ENCODE data around the gene ASB18.
"Not testable (repeated sequence)": the region's sequence is repeated elsewhere in the genome, so short reads cannot be mapped to it uniquely, and the experiment has no call there.

Gene ASB18

GRCh38 chr2:236284208-236284607 lies 20.0 kb upstream of the ASB18 start:
- DNase-seq: no peak

- no peak for DNase-seq
Measured at GRCh38 chr2:236282406-236282805, 18.2 kb upstream of the ASB18 start.

- DNase-seq: no peak
Measured at GRCh38 chr2:236281423-236281822, 17.2 kb upstream of the ASB18 start.

DNA sequence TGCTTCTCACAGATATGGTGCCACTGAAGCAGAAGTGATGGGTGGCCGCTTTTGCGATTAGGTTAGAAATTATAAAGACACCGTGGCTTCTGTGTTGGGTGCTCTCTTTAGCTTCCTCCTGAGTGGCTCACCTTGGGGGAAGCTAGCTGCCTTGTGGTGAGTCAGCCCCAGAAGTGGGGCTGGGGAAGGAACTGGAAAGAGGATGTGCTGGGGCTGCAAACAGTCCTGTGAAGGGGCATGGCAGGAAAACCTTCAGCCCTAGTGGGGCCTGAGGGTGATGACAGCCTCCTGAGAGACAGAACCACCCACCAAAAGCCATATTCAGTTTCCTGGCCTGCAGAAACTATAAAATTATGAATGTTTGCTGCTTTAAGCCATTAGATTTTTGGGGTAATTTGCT lies 8.9 kb upstream of the ASB18 start:
- DNase-seq: no peak

- DNase-seq: no peak
Measured at GRCh38 chr2:236271851-236272250, 7.6 kb upstream of the ASB18 start.

GRCh38 chr2:236269876-236270275 lies 5.7 kb upstream of the ASB18 start:
- DNase-seq: not testable (repeated sequence)

DNA sequence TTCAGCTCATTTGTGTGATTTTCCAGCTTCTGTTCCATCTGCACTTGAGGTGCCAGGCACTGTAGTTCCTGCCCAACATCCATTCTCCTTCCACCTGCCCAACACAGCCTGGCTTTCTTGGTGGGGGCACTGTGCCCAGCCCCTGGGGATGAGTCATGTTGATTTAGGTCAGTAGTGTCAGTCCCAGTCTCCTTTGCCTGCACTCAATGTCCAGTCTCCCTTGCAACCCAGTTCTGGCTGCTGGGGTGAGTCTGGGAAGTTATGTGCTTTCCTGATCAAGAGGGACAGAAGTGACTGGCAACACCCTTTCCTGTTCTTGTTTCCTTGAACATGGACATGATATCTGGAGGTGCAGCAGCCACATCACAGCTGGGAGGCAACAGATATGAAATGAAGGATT lies 1.5 kb upstream of the ASB18 start:
- no peak for DNase-seq

GRCh38 chr2:236262238-236262637 lies 2.0 kb downstream of the ASB18 start:
- no peak for DNase-seq

- no peak for DNase-seq
Measured at GRCh38 chr2:236261452-236261851, 2.8 kb downstream of the ASB18 start.

- DNase-seq: no peak
Measured at GRCh38 chr2:236259371-236259770, 4.8 kb downstream of the ASB18 start.

GRCh38 chr2:236257575-236257974 lies 6.6 kb downstream of the ASB18 start:
- DNase-seq: no peak

- DNase-seq: no peak
Measured at GRCh38 chr2:236257136-236257535, 7.1 kb downstream of the ASB18 start.

GRCh38 chr2:236256366-236256985 lies 7.7 kb downstream of the ASB18 start:
- no peak for DNase-seq

DNA sequence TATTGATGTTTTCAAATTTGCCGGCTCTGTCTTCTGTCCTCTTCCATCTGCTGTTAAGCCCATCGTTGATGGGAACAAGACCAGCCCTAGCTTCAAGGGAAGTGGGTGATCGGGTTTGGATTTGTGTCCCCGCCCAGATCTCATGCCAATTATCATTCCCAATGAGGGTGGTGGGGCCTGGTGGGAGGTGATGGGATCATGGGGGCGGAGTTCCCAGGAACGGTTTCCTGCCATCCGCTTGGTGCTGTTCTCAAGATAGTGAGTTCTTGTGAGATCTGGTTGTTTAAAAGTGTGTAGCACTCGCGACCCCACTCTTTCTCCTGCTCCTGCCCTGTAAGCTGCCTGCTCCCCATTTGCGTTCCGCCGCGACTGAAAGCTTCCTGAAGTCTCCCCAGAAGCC lies 9.5 kb downstream of the ASB18 start:
- DNase-seq: no peak

GRCh38 chr2:236254001-236254400 lies 10.2 kb downstream of the ASB18 start:
- DNase-seq: no peak

DNA sequence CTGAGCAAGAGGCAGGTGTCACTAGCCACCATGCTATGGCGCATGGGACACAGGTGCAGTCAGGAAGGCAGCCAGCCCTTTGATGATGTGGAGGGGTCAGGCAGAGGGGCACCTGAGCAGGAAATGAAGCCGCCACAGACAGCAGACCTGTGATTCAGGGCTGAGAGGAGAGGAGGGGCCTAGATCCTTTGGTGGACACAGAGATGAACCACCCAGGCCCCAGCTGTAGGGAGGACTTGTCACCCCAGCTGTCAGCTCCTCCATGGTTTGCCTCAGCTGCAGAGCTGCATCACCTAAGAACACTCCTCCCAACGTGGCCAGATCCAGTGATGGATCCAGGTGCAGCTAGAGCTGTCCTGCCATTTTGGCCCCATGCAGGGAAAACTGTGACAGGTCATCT lies 11.6 kb downstream of the ASB18 start:
- no peak for DNase-seq

DNA sequence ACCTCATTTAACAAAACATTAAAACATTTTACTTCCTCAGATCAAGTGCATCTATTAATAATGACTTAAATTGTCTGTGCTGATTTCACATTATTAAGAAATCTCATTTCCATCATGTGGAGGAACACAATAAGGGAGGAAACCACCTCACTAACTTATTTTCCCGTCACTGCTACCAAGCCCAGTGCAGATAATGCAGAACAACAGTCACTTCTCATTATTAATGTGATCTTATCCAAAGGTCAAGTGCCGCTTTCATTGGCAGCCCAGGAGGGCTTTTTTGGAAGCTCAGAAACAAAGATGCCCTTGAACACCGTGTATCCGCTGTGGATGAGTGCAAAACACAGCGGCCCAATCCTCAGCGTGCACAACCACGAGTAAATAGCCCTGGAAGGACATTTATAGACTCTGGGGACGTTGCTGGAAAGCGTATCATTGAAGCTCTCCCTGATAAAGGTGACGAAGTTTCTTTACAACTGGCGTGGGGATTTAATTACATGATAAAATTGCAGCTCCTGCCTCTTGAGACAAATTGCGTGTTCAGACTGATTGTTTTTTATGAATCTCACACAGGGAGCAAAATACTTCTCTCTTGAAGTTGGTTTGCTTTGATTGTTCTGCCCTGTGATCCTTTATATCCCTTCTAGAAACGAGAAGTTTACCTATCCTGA lies 13.2 kb downstream of the ASB18 start:
- DNase-seq: no peak

- no peak for DNase-seq
Measured at GRCh38 chr2:236250286-236250685, 13.9 kb downstream of the ASB18 start.

GRCh38 chr2:236249066-236249465 lies 15.1 kb downstream of the ASB18 start:
- DNase-seq: no peak

- no peak for DNase-seq
Measured at GRCh38 chr2:236246711-236247246, 17.4 kb downstream of the ASB18 start.

- no peak for DNase-seq
Measured at GRCh38 chr2:236244256-236244655, 19.9 kb downstream of the ASB18 start.

DNA sequence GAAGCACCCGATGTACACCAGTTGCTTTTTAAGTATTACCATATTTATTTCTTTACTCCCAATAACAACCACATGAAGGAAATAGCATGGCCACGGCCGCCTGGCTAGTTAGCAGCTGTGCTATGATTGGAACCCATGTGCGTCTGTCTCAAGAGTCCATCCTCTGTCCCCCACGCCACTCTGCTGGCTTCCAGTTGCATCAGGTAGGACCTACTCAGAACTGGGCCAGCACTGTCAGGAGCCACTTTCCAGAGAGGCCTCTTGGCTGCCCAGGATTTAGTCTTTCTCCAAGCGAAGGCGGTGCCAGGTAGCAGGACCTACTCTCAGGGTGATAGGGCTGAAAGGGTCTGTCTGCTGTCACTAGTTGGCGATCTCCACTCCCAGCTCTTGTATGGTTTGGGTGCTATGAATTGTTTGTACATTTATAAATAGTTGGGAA lies 22.1 kb downstream of the ASB18 start:
- no peak for DNase-seq

GRCh38 chr2:236241181-236242056 lies 22.8 kb downstream of the ASB18 start:
- no peak for DNase-seq

All from activated CD4-positive, alpha-beta T cell treated with anti-CD3 and anti-CD28 coated beads, Interleukin-2, amount 50 U/mL, for 16 hours (primary cell).